Endothelial cell of hepatic sinusoid (primary cell): ENCODE data around the gene TGM2.

Source experiments
- in situ Hi-C: cut with HindIII; loops from 2 replicates; pipeline ENCODE4 v1.10.0; 2017; ENCODE audit warnings: low sequenced_read_pairs

TGM2 gene

DNA sequence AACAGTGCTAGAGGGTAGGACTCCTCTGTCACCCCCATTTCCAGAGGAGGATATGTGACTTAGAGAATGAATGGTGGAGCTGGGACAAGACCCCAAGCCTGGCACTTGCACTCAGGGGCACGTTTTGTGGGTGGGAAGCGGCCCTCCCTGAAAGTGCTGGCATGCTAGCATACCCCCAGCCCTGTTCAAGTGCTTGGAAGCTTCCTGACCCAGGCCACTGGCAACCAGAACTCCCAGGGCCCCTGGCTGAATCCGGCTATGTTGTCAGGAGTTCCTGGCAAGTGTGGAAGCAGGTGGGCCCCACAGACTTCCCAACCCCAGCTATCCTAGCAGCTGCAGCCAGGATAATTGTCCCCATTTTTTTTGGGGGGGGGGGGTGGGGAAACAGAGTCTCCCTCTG lies 35.6 kb upstream of the TGM2 start:
- in situ Hi-C loops, result loop anchor here (25.0 kb wide), 1 partner anchor 638 kb away; no protein-coding TSS in a partner anchor

DNA sequence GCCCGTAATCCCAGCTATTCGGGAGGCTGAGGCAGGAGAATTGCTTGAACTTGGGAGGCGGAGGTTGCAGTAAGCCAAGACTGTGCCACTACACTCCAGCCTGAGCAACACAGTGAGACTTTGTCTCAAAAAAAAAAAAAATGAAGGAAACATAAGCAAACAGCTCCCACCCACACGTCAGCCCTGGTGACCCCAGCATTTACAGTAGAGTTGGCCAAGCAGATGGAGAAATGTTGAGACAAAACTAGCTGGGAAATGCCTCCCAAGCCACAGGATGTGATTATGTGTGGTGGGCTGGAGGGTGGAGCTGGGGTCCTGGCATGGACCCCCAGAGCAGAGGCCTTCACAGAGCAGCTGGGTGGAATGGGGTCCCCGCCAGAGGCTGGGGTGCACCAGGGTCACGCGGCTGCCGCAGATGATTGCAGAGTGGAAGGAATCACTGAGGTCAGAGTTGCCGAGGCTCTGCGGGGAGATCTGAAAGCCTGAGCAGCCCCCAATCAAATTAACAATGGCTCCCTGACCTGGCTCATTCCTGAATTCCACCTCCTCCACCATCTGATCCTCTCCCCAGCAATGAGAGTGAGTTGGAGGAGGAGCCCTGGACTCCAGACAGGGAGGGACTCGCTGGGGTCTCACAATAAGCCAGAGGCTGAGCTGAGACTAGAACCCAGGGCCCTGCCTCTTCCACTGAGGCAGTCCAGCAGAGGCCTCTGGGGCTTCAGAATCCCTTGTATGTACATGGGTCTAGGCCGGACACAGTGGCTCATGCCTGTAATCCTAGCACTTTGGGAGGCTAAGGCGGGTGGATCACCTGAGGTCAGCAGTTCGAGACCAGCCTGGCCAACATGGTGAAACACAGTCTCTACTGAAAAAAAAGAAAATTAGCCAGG lies 34.7 kb upstream of the TGM2 start:
- in situ Hi-C loops, result loop anchor here (25.0 kb wide), 1 partner anchor 637 kb away; no protein-coding TSS in a partner anchor

DNA sequence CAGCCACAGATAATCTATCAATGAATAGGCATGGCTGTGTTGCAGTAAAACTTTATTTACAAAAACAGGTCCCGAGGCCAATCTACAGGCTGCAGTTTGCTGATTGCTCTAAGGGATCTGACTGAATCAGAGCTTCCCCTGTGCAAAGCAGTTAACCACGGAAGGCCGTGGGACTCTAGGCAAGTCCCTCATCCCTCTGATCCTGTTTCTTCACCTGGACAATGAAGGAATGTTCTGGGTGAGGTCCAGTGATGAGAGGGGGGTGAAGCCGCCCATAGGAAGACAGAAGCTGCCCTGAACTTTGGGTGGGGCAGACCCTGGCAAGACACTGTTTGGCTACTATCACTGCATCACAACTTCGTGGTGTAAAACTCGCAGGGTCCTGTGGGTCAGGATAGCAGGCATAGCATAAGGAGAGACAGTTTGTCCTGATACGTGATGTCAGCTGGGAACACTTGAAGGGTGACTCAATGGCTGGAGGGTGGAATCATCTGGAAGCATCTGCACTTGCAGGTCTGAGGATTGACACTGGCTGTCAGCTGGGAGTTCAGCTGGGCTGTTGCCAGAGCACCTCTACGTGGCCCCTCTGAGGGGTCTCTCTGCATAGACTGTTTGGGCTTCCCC lies 33.3 kb upstream of the TGM2 start:
- in situ Hi-C loops, result no loop called here

- in situ Hi-C loops, result no loop called here
Observed at GRCh38 chr20:38197619-38198018, 32.5 kb upstream of the TGM2 start.

DNA sequence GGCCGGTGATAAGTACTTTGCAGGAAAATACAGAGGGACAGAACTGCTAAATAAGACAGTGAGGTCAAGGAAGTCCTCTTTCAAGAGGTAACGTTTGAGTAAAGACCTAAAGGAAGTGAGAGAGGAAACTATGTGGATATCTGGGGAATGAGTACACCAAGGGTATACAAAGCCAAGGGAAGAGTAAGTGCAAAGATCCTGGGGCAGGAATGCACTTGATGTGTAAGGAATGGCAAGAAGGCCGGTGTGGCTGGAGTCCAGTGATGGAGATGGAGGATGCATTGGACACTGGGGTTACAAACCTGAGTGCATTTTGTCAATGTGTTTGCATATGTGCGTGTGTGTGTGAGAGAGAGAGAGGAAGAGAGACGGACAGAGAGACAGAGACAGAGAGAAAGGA lies 32.1 kb upstream of the TGM2 start:
- in situ Hi-C loops, result no loop called here

DNA sequence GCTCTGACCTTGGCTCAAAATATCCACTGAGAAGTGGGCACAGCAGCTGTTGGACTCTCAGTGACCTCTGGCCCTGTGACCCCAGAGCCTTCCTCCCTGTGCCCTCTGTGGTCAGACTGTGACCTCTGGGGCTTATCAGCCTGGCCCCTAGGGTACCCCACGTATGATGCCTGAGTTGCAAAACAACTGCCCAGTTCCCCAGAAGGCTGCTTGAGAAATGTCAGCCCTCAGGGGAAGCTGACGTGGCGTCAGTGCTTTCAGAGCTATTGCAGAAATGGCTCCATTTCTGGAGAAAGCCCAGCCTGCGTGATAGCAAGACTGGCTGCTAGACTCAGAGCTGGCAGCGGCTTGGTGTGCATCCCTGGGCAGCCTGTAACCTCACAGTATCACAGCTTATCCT lies 31.5 kb upstream of the TGM2 start:
- in situ Hi-C loops, result no loop called here

GRCh38 chr20:38196076-38196475 lies 31.0 kb upstream of the TGM2 start:
- in situ Hi-C loops, result no loop called here

- in situ Hi-C loops, result no loop called here
Observed at GRCh38 chr20:38195521-38195920, 30.5 kb upstream of the TGM2 start.

GRCh38 chr20:38194971-38195504 lies 30.0 kb upstream of the TGM2 start:
- in situ Hi-C loops, result no loop called here

DNA sequence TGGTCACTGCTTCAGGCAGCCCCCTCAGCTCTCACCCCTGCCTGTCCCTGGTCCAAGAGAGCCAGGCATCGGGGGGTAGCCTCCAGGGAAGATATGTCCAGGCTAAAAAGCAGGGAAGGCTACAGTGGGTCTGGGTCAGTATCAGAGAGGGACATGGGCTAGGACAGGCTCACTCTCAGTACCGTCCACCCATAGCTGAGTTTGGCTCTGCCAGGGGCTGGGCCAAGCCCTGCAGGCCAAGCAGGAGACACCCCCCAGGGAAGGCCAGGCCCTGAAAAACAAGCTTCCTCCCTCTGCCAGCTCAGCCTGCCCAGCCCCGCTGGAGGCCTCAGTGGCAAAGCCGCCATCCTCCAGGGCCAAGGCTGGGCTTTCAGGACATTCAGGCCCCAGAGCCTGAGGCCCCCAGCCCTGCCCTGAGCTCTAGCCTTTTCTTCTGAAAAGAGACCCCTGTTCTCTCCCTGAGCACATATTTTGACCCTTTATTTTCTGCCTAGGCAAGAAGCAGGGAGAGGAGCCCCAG lies 28.6 kb upstream of the TGM2 start:
- in situ Hi-C loops, result no loop called here

- in situ Hi-C loops, result no loop called here
Observed at GRCh38 chr20:38192323-38192885, 27.3 kb upstream of the TGM2 start.

DNA sequence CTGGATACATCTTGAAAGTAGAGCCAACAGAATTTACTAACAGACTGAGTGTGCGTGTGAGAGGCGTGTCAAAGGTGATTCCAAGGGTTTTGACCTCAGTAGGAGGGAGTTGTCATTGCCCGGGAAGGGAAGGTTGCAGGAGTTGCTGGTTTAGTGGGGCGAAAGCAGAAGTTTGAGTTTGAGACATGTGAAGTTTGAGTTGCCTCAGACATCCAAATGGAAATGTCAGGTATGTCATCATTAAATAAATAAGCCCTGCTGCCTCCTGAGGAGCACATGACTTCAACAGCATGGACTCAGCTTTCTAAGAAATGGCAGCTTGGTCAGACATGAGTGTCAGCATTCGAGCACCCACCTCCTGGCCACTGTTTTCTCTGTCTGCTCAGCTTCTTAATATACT lies 26.6 kb upstream of the TGM2 start:
- in situ Hi-C loops, result no loop called here

DNA sequence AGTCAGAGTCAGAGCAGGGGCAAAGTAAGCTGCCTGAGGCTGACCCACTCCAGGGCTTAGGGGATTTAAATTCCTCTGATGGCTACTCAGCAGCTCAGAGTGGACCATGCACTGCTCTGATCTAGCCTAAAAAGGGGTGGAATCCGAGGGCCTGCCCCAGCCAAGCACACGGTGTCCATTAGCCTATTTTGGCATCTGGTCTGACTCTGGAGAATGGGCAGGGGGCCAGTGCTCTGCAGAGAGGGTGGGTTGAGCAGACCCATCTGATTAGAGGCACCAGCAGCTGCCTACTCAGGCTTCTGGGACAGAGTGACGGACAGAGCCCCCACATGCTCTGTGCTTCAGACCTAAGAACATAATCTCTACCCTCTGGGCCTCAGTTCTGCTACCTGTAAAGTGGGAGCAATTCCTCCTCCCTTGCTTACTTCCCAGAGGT lies 25.9 kb upstream of the TGM2 start:
- in situ Hi-C loops, result no loop called here

GRCh38 chr20:38190166-38190565 lies 25.1 kb upstream of the TGM2 start:
- in situ Hi-C loops, result no loop called here

GRCh38 chr20:38187517-38187916 lies 22.4 kb upstream of the TGM2 start:
- in situ Hi-C loops, result no loop called here

DNA sequence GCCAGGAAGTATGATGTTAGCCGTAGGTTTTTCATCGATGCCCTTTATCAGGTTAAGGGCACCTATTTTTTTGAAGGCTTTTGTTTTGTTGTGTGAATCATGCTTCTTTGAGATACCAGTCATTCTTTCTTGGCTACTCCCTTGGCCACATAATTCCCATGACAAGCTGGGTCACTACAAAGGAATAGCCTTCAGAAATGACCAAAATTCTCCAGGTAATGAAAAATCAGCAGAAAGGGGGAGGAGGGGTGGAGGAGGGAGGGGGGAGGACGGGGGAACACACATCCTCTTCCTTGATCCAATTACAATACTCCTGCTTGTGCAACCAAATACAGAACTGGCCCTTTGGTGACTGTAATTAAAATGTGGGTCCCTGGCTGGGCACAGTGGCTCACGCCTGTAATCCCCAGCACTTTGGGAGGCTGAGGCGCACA lies 21.7 kb upstream of the TGM2 start:
- in situ Hi-C loops, result no loop called here

DNA sequence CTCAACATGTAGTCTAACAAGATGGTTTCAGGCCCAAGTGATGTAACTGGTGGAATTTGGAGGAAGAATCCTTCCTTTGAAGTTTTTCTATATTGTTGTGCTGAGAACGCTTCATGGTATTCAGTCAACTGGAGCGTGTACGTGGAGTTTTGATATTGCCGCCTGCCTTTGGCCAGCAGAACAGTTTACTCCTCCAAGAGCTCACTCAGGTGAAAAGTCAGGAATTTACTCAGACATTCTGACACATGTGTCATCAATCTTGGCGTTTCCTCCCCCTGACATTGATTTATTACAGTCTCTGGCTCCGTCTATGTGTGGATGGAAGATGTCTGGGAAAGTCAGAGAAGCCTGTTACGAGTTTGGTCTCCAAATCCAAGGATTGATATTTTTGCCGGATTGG lies 19.0 kb upstream of the TGM2 start:
- in situ Hi-C loops, result no loop called here

DNA sequence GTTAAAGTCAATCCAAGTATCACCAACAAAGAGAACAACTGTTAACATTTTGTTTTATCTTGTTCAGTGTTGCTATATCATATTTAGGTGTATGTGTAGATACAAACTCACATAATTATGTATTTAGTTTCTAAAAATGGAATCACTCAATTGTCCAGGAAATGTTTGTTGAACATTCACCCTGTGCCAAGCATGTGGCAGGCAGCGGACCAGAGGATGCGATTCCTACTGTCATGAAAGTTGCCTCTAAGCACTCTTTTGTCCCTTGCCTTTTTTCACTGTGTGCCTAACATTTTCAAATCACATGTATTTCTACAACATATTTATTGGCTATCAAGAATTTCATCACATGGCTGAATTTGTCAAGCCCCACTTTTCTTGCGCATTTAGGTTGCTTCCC lies 16.9 kb upstream of the TGM2 start:
- in situ Hi-C loops, result no loop called here

DNA sequence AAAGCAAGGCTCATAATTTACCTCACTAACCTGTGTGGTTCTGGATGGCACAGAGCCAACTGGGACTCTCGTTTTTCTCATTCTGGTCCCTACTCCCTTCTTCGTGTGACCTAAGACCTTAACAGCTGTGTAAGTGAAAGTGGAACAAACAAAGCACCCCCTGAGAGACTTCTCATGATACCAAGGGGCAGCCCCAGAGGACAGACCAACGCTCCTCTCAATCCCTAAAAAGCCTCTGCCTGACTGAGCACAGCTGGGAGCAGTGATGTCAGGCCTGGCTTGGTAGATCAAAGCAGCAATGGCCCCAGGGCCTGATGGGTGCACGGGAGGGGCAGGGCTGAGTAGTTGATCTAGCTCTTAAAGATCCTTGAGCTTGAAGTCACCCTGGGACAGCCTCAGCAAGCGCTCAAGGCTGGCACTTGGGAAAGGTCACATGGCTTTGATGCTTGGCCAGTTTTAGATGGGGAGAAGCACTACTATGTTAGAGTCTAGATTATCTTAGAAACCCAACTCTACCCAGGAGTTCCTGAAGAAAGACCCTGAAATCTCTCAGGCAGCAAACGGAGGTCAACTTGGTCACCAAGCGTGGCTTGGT lies 16.2 kb upstream of the TGM2 start:
- in situ Hi-C loops, result no loop called here

- in situ Hi-C loops, result no loop called here
Observed at GRCh38 chr20:38180781-38181180, 15.7 kb upstream of the TGM2 start.

GRCh38 chr20:38179846-38180245 lies 14.8 kb upstream of the TGM2 start:
- in situ Hi-C loops, result no loop called here
